H1 (cell line): ENCODE results near the gene NEGR1. TPM values are rescaled to one million over a fixed set of nuclear protein-coding genes. Genes with fewer than 3 reads are reported as not detected.

ENCODE experiments used
- CTCF ChIA-PET: fragments of 300-600 bp; sonication (Branson Sonifier 250); formaldehyde crosslinking; loops from one replicate; lab custom pipeline; 2021; ENCODE audit not compliant: partially characterized antibody; lab: Charles Lee
- POLR2A ChIA-PET: fragments of 300-600 bp; sonication (Branson Sonifier 250); formaldehyde crosslinking; loops from one replicate; lab custom pipeline; 2021; ENCODE audit warnings: inconsistent platforms; ENCODE audit not compliant: partially characterized antibody; lab: Charles Lee
- DNase-seq, 2 experiments: peaks; one replicate each; pipeline versions ENCODE4 v3.0.0 to v3.0.0-alpha.2; 2010 to 2022; ENCODE audit warnings: low spot score in 2 of 2, low read depth in 1 of 2, mixed read lengths in 1 of 2
- FAIRE-seq: peaks from 2 replicates; lab custom pipeline; 2011; peaks lifted over from hg19 to GRCh38; lab: Jason Lieb, UNC
- H2AFZ ChIP-seq: 2 replicates; pipeline ENCODE4 v1.8.1; 2012; ENCODE audit warnings: low read length, inconsistent platforms
- H2AK5ac ChIP-seq: 2 replicates; pipeline ENCODE4 v1.6.1; 2013; ENCODE audit warnings: low read depth, low read length
- H2BK120ac ChIP-seq: replicated peaks from 2 replicates; pipeline ENCODE3; 2013; ENCODE audit warnings: low read depth, low read length, inconsistent platforms
- H2BK12ac ChIP-seq: 2 replicates; pipeline ENCODE4 v1.6.1; 2013; ENCODE audit warnings: low read depth, low read length
- H2BK15ac ChIP-seq: 2 replicates; pipeline ENCODE4 v1.6.1; 2013; ENCODE audit warnings: low read length
- H2BK20ac ChIP-seq: 2 replicates; pipeline ENCODE4 v1.6.1; 2013; ENCODE audit warnings: low read length
- H2BK5ac ChIP-seq: 2 replicates; pipeline ENCODE4 v1.6.1; 2013; ENCODE audit warnings: low read depth, low read length
- H3K14ac ChIP-seq: 2 replicates; pipeline ENCODE4 v1.6.1; 2013; ENCODE audit warnings: inconsistent platforms; ENCODE audit not compliant: insufficient read length
- H3K18ac ChIP-seq: 2 replicates; pipeline ENCODE4 v1.6.1; 2013; ENCODE audit warnings: low read length; ENCODE audit errors: extremely low read depth
- H3K23ac ChIP-seq: 2 replicates; pipeline ENCODE4 v1.6.1; 2013; ENCODE audit warnings: inconsistent platforms; ENCODE audit not compliant: insufficient read length
- H3K23me2 ChIP-seq: 2 replicates; pipeline ENCODE4 v1.6.1; 2013; ENCODE audit warnings: low read depth, low read length
- H3K27ac ChIP-seq: 2 replicates; pipeline ENCODE4 v1.6.1; 2011; ENCODE audit warnings: low read depth, low read length, inconsistent platforms
- H3K27me3 ChIP-seq, 4 experiments: replicated peaks in 1 of 4; 1 replicate in 1 of 4; 2 replicates in 3 of 4; pipeline versions ENCODE4 v1.6.1 to v1.8.1; 2011 to 2013; ENCODE audit warnings: low read length in 3 of 4, mild to moderate bottlenecking in 3 of 4, inconsistent platforms in 2 of 4, mixed read lengths in 2 of 4, moderate library complexity in 1 of 4; ENCODE audit not compliant: control insufficient read depth in 3 of 4, insufficient read depth in 3 of 4; ENCODE audit errors: extremely low read depth in 1 of 4
- H3K36me3 ChIP-seq, 4 experiments: 2 replicates each; pipeline versions ENCODE4 v1.6.1 to v1.8.1; 2011 to 2013; ENCODE audit warnings: mild to moderate bottlenecking in 4 of 4, low read length in 3 of 4, moderate library complexity in 2 of 4, control low read depth in 1 of 4, inconsistent platforms in 1 of 4; ENCODE audit not compliant: insufficient read depth in 4 of 4, control insufficient read depth in 2 of 4
- H3K4ac ChIP-seq: replicated peaks from 2 replicates; pipeline ENCODE3; 2013; ENCODE audit warnings: low read length, low read depth, mixed read lengths, inconsistent platforms; ENCODE audit not compliant: insufficient read length
- H3K4me1 ChIP-seq, 4 experiments: replicated peaks in 1 of 4; 1 replicate in 1 of 4; 2 replicates in 3 of 4; pipeline versions ENCODE4 v1.6.1 to v1.8.1; 2011 to 2013; ENCODE audit warnings: low read length in 3 of 4, inconsistent platforms in 2 of 4, mixed read lengths in 1 of 4; ENCODE audit not compliant: insufficient read depth in 4 of 4, control insufficient read depth in 3 of 4
- H3K4me2 ChIP-seq, 2 experiments: 2 replicates each; pipeline versions ENCODE4 v1.6.1 to v1.8.1; 2011 to 2013; ENCODE audit warnings: low read depth in 2 of 2, low read length in 2 of 2, control low read depth in 1 of 2, inconsistent platforms in 1 of 2, mild to moderate bottlenecking in 1 of 2; ENCODE audit not compliant: insufficient read depth in 1 of 2
- H3K4me3 ChIP-seq, 4 experiments: fragments of 200-600, 300-600 bp in 1 of 4; sonication (generic), shearing (Covaris generic), sonication (Bioruptor Twin) in 1 of 4; 2 replicates each; pipeline versions ENCODE4 v1.5.1 to v1.8.1; 2011 to 2016; ENCODE audit warnings: low read length in 4 of 4, low read depth in 3 of 4, control low read depth in 2 of 4, inconsistent platforms in 2 of 4, mild to moderate bottlenecking in 2 of 4, mixed read lengths in 1 of 4, moderate library complexity in 1 of 4; ENCODE audit not compliant: insufficient read depth in 2 of 4; ENCODE audit errors: extremely low read depth in 1 of 4
- H3K56ac ChIP-seq: replicated peaks from 2 replicates; pipeline ENCODE3; 2013; ENCODE audit warnings: low read depth, mild to moderate bottlenecking, mixed read lengths, low read length, inconsistent platforms; ENCODE audit not compliant: insufficient read length
- H3K79me1 ChIP-seq: 2 replicates; pipeline ENCODE4 v1.6.1; 2013; ENCODE audit warnings: low read depth, low read length, control low read depth
- H3K79me2 ChIP-seq, 2 experiments: 2 replicates each; pipeline versions ENCODE4 v1.6.1 to v1.8.1; 2012 to 2013; ENCODE audit warnings: low read length in 2 of 2, mild to moderate bottlenecking in 2 of 2, inconsistent platforms in 1 of 2; ENCODE audit not compliant: insufficient read depth in 2 of 2, control insufficient read depth in 1 of 2
- H3K9ac ChIP-seq, 4 experiments: replicated peaks in 1 of 4; 1 replicate in 1 of 4; 2 replicates in 3 of 4; pipeline versions ENCODE4 v1.6.1 to v1.8.1; 2011 to 2013; ENCODE audit warnings: low read depth in 3 of 4, low read length in 3 of 4, control low read depth in 2 of 4, mild to moderate bottlenecking in 2 of 4, moderate library complexity in 2 of 4, inconsistent platforms in 1 of 4; ENCODE audit errors: extremely low read depth in 1 of 4
- H3K9me3 ChIP-seq, 2 experiments: 2 replicates each; pipeline versions ENCODE4 v1.6.1 to v1.8.1; 2012 to 2013; ENCODE audit warnings: mild to moderate bottlenecking in 2 of 2, moderate library complexity in 2 of 2, control low read depth in 1 of 2, inconsistent platforms in 1 of 2, low read depth in 1 of 2, low read length in 1 of 2, mixed read lengths in 1 of 2; ENCODE audit not compliant: insufficient read depth in 2 of 2
- H4K20me1 ChIP-seq, 2 experiments: replicated peaks in 1 of 2; 2 replicates each; pipeline versions ENCODE3 to v1.8.1; 2011 to 2013; ENCODE audit warnings: inconsistent platforms in 2 of 2, low read length in 2 of 2, mild to moderate bottlenecking in 1 of 2; ENCODE audit not compliant: insufficient read depth in 2 of 2, control insufficient read depth in 1 of 2
- H4K5ac ChIP-seq: 2 replicates; pipeline ENCODE4 v1.6.1; 2013; ENCODE audit warnings: low read length, low read depth, mixed read lengths, inconsistent platforms; ENCODE audit not compliant: insufficient read length
- H4K8ac ChIP-seq: 2 replicates; pipeline ENCODE4 v1.8.0; 2013; ENCODE audit warnings: mild to moderate bottlenecking, moderate library complexity, low read length, inconsistent platforms; ENCODE audit not compliant: insufficient read depth; ENCODE audit errors: extremely low read depth
- H4K91ac ChIP-seq: replicated peaks from 2 replicates; pipeline ENCODE3; 2013; ENCODE audit warnings: low read length, mixed read lengths, inconsistent platforms; ENCODE audit not compliant: insufficient read length
- ASH2L ChIP-seq: fragments of 200-600, 300-600 bp; sonication (generic); IDR thresholded peaks from one replicate; pipeline ENCODE4 v1.7.1; 2017; ENCODE audit warnings: low read length
- BACH1 ChIP-seq: IDR thresholded peaks from 2 replicates; pipeline ENCODE4 v1.6.1; 2012; ENCODE audit warnings: low read length, improper control_type of control experiment
- CEBPB ChIP-seq: IDR thresholded peaks from 2 replicates; pipeline ENCODE4 v1.6.1; 2012; ENCODE audit warnings: low read depth, low read length
- CHD2 ChIP-seq: IDR thresholded peaks from 2 replicates; pipeline ENCODE4 v1.6.1; 2012; ENCODE audit warnings: low read length, improper control_type of control experiment
- CREB1 ChIP-seq: IDR thresholded peaks from 2 replicates; pipeline ENCODE4 v1.6.1; 2012; ENCODE audit warnings: inconsistent platforms
- CTBP2 ChIP-seq: IDR thresholded peaks from 2 replicates; pipeline ENCODE4 v1.7.0; 2011; ENCODE audit warnings: borderline replicate concordance, mild to moderate bottlenecking, moderate library complexity, mixed read lengths, low read length; ENCODE audit not compliant: insufficient read depth, insufficient read length
- KDM4A ChIP-seq: IDR thresholded peaks from one replicate; pipeline ENCODE4 v1.7.1; 2012; ENCODE audit warnings: low read depth, mild to moderate bottlenecking, moderate library complexity, low read length, inconsistent platforms; ENCODE audit not compliant: severe bottlenecking
- KDM5A ChIP-seq: fragments of 200-600 bp; IDR thresholded peaks from 2 replicates; pipeline ENCODE4 v1.7.1; 2012; ENCODE audit warnings: mild to moderate bottlenecking, low read length, inconsistent platforms, mixed read lengths
- POLR2AphosphoS5 ChIP-seq: IDR thresholded peaks from 2 replicates; pipeline ENCODE4 v1.6.1; 2011; ENCODE audit warnings: low read depth, low read length
- RXRA ChIP-seq: IDR thresholded peaks from 2 replicates; pipeline ENCODE4 v1.6.1; 2011; ENCODE audit warnings: low read depth, mild to moderate bottlenecking, low read length, moderate library complexity; ENCODE audit not compliant: insufficient read depth
- SIN3A ChIP-seq, 2 experiments: IDR thresholded peaks in 1 of 2; conservative IDR thresholded peaks in 1 of 2; 2 replicates each; pipeline ENCODE4 v1.6.1; 2011 to 2012; ENCODE audit warnings: low read length in 2 of 2, improper control_type of control experiment in 1 of 2, low read depth in 1 of 2, mild to moderate bottlenecking in 1 of 2
- SIX5 ChIP-seq: IDR thresholded peaks from 2 replicates; pipeline ENCODE4 v1.6.1; 2011; ENCODE audit warnings: mild to moderate bottlenecking, low read depth, low read length
- TBP ChIP-seq: IDR thresholded peaks from 2 replicates; pipeline ENCODE4 v1.6.1; 2011; ENCODE audit warnings: low read depth, low read length, improper control_type of control experiment
- WGBS, 2 experiments: shearing (Covaris generic) in 1 of 2; methylation state at CpG; one replicate each; pipeline versions ENCODE4 v1.1.6 to v1.1.7; 2013 to 2015; ENCODE audit warnings: low lambda C conversion rate in 2 of 2, mixed read lengths in 2 of 2, inconsistent platforms in 1 of 2, low coverage in 1 of 2, missing lambda C conversion rate in 1 of 2; ENCODE audit not compliant: insufficient replicate concordance in 2 of 2, insufficient coverage in 1 of 2, insufficient read length in 1 of 2; ENCODE audit errors: extremely low coverage in 1 of 2, missing lambda C conversion rate in 1 of 2; 5-methylcytosine and 5-hydroxymethylcytosine counted together
- polyA plus RNA-seq, 7 experiments: library from polyadenylated mRNA; depleted of rRNA in 3 of 7; stranded (reverse) in 5 of 7; unstranded in 2 of 7; fragments of >200 nt in 5 of 7; fragments of 200-250 nt in 2 of 7; gene quantifications; 1 replicate in 5 of 7; 2 replicates in 1 of 7; 4 replicates in 1 of 7; pipeline versions ENCODE4 v1.2.1 to v1.2.3, GENCODE V29; 2011 to 2013; ENCODE audit warnings: missing spikeins in 2 of 7, mixed read lengths in 2 of 7
- total RNA-seq: library from RNA; stranded (reverse); fragmentation: NEBNext Ultra II Directional; extraction: Animal tissue kit (Norgen Biotek cat#: 25700); gene quantifications from 2 replicates; pipeline ENCODE4 v1.2.1, GENCODE V29; 2021

The NEGR1 gene
- total and polyA plus RNA-seq, 2 of the 8 experiments (the other 6 are each of a cell fraction or from before 2014, with no cell fraction given): 0.71 to 1.3 TPM

- no peaks in the 10 kb centered on the region for H3K36me3 ChIP-seq
- H3K27ac ChIP-seq: no peak overlapping the region
- no peak for DNase-seq
- no peaks in the 10 kb centered on the region for H3K23me2 ChIP-seq
- TF ChIP-seq KDM4A (no peak), CEBPB (no peak), CHD2 (no peak), TBP (no peak), POLR2AphosphoS5 (no peak), KDM5A (no peak), SIN3A (conservative IDR thresholded peaks at IDR 0.05 in 1 of 2, IDR thresholded peaks at IDR 0.05 in 1 of 2; ENCODE audit: low read depth in 1 of 2, low read length in 2 of 2) (no peak), CREB1 (no peak), BACH1 (no peak), CTBP2 (no peak), ASH2L (no peak), RXRA (no peak), SIX5 (no peak)
- H2BK5ac ChIP-seq: no peak overlapping the region
- 96% methylated on average over 2 of the region's 2 CpGs; no CpG with 5 or more reads in 1 of the 2 experiments for WGBS, 2 experiments
- no peak overlapping the region for H2BK12ac ChIP-seq
- no peak overlapping the region for H4K91ac ChIP-seq
- H3K9me3 ChIP-seq: no peaks in the 10 kb centered on the region
- H2BK120ac ChIP-seq: no peak overlapping the region
- H3K4me3 ChIP-seq: no peak overlapping the region
- no peak overlapping the region for H2BK15ac ChIP-seq
- POLR2A ChIA-PET: no interaction called here
- H3K27me3 ChIP-seq: peaks cover 0 to 1% (median 0%) of the 10 kb centered on the region in 4 experiments; a peak in 1 of 7 replicates
- no peak overlapping the region for H3K4me2 ChIP-seq
- H4K5ac ChIP-seq: no peak overlapping the region
- no peak overlapping the region for H3K4ac ChIP-seq
- no peak overlapping the region for H3K9ac ChIP-seq
- H3K79me1 ChIP-seq: no peaks in the 10 kb centered on the region
- H2AFZ ChIP-seq: no peak overlapping the region
- FAIRE-seq: no peak
- CTCF ChIA-PET: no interaction called here
- peaks cover 0 to 5% (median 0%) of the 10 kb centered on the region in 4 experiments; a peak in 1 of 7 replicates for H3K4me1 ChIP-seq
- H4K20me1 ChIP-seq: no peaks in the 10 kb centered on the region
- H3K18ac ChIP-seq: no peak overlapping the region
- no peak overlapping the region for H4K8ac ChIP-seq
- no peak overlapping the region for H3K14ac ChIP-seq
- H2AK5ac ChIP-seq: no peak overlapping the region
- H3K23ac ChIP-seq: no peak overlapping the region
- H2BK20ac ChIP-seq: no peak overlapping the region
- H3K56ac ChIP-seq: no peak overlapping the region
- H3K79me2 ChIP-seq: no peaks in the 10 kb centered on the region
Measured at GRCh38 chr1:71853360-71853759, 429.0 kb downstream of the NEGR1 start.
